A673 (cell line): Measurements from ENCODE around the gene NUTM2B.
"Not testable (repeated sequence)": the region's sequence is repeated elsewhere in the genome, so short reads cannot be mapped to it uniquely, and the experiment has no call there.

Experiments used
- EZH2 ChIP-seq: fragments of 200-600 bp; sonication (generic); IDR thresholded peaks from 2 replicates; pipeline ENCODE4 v1.6.1; 2017; ENCODE audit warnings: borderline replicate concordance, low read depth, mild to moderate bottlenecking, mixed read lengths, antibody characterized with exemption, low read length; ENCODE audit not compliant: poor library complexity, severe bottlenecking
- TF ChIP-seq, protein P1 (sequence below): fragments of 300-800, 200-600 bp; sonication (generic); conservative IDR thresholded peaks from 2 replicates; pipeline ENCODE4 v1.5.1; 2017; ENCODE audit warnings: low read depth, mild to moderate bottlenecking, antibody characterized with exemption, low read length, moderate library complexity, mixed read lengths

DNA sequence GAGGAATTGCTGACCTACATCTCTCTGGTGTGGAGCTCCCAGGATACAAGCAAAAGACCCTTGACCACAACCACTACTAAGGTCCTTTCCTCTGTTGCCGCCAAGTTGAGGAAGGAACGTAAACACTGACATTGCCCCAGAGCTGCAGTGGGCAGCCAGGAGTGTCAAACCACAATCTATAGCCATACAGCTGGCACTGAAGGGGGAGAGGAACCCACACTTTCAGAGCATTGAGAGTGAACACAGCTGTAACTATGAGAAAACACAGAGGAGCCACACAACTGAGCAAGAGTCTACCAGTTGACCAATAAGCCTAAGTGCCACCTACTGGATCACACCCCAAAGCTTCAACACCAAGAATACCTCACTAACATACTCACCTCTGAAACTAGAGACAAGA lies 45.5 kb downstream of the NUTM2B start:
- TF ChIP-seq, protein P1, sequence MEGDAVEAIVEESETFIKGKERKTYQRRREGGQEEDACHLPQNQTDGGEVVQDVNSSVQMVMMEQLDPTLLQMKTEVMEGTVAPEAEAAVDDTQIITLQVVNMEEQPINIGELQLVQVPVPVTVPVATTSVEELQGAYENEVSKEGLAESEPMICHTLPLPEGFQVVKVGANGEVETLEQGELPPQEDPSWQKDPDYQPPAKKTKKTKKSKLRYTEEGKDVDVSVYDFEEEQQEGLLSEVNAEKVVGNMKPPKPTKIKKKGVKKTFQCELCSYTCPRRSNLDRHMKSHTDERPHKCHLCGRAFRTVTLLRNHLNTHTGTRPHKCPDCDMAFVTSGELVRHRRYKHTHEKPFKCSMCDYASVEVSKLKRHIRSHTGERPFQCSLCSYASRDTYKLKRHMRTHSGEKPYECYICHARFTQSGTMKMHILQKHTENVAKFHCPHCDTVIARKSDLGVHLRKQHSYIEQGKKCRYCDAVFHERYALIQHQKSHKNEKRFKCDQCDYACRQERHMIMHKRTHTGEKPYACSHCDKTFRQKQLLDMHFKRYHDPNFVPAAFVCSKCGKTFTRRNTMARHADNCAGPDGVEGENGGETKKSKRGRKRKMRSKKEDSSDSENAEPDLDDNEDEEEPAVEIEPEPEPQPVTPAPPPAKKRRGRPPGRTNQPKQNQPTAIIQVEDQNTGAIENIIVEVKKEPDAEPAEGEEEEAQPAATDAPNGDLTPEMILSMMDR, result not testable (repeated sequence)
- not testable (repeated sequence) for TF ChIP-seq EZH2
